Coronary artery (tissue), 2 donors: ENCODE data around the gene UHRF2.
"Not testable (repeated sequence)": the region's sequence is repeated elsewhere in the genome, so short reads cannot be mapped to it uniquely, and the experiment has no call there.

ENCODE experiments used
- DNase-seq: peaks from one replicate; pipeline ENCODE4 v3.0.0-alpha.2; 2017; ENCODE audit warnings: low spot score
- H3K27ac ChIP-seq, 2 donors: fragments of 200-600 bp; sonication (generic); one replicate each; pipeline ENCODE4 v1.5.1; 2016 to 2019
- H3K4me3 ChIP-seq: fragments of 200-600 bp; sonication (generic); 2 replicates; pipeline ENCODE4 v1.5.1; 2016; ENCODE audit warnings: mild to moderate bottlenecking, moderate library complexity
- TF ChIP-seq, protein P1 (sequence below): fragments of 200-600 bp; sonication (generic); IDR thresholded peaks from one replicate; pipeline ENCODE4 v1.5.1; 2019; ENCODE audit warnings: antibody characterized with exemption

UHRF2 gene, protein sequence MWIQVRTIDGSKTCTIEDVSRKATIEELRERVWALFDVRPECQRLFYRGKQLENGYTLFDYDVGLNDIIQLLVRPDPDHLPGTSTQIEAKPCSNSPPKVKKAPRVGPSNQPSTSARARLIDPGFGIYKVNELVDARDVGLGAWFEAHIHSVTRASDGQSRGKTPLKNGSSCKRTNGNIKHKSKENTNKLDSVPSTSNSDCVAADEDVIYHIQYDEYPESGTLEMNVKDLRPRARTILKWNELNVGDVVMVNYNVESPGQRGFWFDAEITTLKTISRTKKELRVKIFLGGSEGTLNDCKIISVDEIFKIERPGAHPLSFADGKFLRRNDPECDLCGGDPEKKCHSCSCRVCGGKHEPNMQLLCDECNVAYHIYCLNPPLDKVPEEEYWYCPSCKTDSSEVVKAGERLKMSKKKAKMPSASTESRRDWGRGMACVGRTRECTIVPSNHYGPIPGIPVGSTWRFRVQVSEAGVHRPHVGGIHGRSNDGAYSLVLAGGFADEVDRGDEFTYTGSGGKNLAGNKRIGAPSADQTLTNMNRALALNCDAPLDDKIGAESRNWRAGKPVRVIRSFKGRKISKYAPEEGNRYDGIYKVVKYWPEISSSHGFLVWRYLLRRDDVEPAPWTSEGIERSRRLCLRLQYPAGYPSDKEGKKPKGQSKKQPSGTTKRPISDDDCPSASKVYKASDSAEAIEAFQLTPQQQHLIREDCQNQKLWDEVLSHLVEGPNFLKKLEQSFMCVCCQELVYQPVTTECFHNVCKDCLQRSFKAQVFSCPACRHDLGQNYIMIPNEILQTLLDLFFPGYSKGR

DNA sequence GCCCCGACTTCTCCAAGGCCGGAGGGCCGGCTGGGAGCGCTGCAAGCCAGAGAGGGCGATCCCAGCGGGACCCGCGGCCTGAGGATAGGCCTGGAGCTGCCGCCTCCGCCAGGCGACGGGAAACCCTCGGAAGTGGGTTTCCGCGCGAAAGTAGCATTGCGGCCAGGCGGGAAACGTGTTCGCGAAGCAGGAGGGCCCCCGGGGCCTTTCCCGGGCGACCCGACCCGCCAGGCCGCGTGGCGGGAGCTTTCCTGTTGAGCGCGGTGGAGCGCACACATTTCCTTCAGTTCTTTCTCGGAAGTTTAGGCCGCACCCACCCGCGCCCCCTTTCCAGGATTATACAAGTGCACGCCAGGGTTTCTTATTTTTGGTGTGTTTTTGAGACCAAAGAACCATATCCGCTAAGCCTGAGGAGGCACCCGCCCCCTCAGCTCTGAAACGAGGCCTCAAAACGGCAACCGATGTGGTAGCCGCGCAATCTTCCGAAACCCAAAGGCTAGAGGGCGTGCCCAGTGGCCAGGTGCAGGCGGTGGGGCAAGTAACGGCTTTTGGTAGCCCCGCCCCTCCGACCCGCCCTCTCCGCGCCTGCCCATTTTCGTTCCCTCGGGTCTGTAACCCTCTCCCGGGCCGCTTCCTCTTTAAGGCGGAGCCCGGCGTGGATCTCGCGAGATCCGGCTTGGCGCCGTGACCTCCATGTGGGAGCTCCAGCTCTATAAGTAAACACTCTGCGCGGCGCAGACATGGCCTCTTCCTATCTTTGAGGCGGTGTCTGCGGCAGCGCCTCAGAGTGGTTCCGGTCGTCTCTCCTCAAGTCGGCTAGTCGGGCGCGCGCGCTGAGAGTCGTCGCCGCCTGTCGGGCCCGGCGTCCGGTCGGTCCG is at the start of gene UHRF2:
Gene UHRF2 (plus strand): TSS at position 713 of the 878 bp plus-strand sequence. CDS start 292 bp downstream, outside the sequence.
- TF ChIP-seq, protein P1, sequence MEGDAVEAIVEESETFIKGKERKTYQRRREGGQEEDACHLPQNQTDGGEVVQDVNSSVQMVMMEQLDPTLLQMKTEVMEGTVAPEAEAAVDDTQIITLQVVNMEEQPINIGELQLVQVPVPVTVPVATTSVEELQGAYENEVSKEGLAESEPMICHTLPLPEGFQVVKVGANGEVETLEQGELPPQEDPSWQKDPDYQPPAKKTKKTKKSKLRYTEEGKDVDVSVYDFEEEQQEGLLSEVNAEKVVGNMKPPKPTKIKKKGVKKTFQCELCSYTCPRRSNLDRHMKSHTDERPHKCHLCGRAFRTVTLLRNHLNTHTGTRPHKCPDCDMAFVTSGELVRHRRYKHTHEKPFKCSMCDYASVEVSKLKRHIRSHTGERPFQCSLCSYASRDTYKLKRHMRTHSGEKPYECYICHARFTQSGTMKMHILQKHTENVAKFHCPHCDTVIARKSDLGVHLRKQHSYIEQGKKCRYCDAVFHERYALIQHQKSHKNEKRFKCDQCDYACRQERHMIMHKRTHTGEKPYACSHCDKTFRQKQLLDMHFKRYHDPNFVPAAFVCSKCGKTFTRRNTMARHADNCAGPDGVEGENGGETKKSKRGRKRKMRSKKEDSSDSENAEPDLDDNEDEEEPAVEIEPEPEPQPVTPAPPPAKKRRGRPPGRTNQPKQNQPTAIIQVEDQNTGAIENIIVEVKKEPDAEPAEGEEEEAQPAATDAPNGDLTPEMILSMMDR = no peak
- Histone ChIP-seq H3K4me3 (peak within 1 kb of the TSS; percentile 93), H3K27ac (peak within 1 kb of the TSS; percentile 68 to 80)
- DNase-seq = peak; percentile 97

DNA sequence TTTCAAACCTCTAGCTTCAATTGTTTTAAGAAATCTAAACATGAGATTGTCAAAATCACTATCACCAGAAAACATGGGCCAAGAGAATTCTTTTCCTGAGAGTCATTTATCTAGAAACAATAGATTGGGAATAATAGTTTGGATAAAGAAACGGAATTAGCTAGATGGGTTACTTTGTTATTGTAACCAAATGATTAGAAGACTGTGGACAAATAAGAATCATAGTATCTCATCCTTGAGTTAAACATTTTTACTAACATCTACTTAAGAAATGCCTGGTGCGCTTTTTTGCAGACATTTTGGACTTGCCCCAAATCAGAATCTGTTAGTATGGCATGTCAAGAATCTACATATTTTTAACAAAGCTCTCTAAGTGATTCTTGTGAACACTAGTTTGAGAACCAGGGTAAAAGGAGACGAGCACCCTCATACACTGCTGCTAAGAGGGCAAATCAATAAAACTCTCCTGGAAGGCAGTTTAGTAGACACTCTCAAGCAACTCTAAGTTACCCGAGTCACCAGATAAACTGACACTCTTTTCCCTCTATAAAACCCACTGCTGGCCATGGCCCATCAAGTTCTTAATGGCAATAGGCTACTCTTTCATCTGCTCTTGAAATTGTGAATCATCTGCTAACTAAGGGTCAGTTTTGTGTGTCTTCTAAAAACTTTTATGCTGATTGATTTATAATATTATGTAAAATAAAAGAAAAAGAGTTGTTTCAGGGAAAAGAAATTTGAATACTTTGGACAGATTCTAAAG is 45.7 kb upstream of the UHRF2 start:
- TF ChIP-seq, protein P1 = no peak
- Histone ChIP-seq H3K27ac (no peak overlapping the region), H3K4me3 (no peak overlapping the region)
- DNase-seq = no peak

DNA sequence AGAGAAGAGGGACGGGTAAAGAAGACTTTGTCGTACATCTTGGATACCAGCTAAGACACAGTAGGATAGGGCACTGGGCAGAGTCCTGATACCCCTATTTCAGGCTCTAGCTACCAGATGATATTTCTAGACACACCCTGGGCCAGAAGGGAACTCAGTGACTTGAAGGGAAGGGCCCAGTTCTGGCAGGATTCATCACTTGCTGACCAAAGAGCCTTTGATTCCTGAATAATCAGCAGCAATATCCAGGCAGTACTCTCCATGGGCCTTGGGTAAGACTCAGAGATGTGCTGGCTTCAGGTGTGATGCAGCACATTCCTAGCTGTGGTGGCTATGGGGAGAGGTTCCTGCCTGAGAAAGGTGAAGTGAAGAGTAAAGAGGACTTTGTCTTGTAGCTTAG is 44.2 kb upstream of the UHRF2 start:
- Histone ChIP-seq H3K27ac (no peak overlapping the region), H3K4me3 (no peak overlapping the region)
- no peak for DNase-seq
- TF ChIP-seq, protein P1 = no peak

DNA sequence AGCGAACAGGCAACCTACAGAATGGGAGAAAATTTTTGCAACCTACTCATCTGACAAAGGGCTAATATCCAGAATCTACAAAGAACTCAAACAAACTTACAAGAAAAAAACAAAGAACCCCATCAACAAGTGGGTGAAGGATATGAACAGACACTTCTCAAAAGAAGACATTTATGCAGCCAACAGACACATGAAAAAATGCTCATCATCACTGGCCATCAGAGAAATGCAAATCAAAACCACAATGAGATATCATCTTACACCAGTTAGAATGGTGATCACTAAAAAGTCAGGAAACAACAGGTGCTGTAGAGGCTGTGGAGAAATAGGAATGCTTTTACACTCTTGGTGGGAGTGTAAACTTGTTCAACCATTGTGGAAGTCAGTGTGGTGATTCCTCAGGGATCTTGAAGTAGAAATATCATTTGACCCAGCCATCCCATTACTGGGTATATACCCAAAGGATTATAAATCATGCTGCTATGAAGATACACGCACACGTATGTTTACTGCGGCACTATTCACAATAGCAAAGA is 31.5 kb upstream of the UHRF2 start:
- not testable (repeated sequence) for H3K27ac ChIP-seq, DNase-seq, H3K4me3 ChIP-seq

DNA sequence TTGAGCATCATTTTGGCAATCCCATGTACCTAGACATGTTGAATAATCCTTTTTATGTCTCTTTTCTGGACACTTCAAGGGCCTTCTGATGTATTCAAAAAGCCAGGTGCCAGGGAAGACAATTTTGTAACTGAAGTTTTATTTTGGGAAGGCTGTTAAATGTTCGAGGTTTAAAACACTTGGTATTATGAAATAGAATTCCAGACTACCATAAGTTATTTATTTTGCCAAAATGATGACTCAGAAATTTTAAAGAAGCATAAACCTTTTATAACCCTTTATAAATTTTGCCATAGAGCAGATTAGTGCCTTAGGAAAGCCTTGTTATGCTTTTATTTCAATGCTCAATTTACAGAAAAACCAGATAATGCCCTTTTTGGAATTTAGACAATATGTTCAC is 30.3 kb upstream of the UHRF2 start:
- no peak overlapping the region for H3K4me3 ChIP-seq
- TF ChIP-seq, protein P1 = no peak
- no peak for DNase-seq
- H3K27ac ChIP-seq = no peak overlapping the region

DNA sequence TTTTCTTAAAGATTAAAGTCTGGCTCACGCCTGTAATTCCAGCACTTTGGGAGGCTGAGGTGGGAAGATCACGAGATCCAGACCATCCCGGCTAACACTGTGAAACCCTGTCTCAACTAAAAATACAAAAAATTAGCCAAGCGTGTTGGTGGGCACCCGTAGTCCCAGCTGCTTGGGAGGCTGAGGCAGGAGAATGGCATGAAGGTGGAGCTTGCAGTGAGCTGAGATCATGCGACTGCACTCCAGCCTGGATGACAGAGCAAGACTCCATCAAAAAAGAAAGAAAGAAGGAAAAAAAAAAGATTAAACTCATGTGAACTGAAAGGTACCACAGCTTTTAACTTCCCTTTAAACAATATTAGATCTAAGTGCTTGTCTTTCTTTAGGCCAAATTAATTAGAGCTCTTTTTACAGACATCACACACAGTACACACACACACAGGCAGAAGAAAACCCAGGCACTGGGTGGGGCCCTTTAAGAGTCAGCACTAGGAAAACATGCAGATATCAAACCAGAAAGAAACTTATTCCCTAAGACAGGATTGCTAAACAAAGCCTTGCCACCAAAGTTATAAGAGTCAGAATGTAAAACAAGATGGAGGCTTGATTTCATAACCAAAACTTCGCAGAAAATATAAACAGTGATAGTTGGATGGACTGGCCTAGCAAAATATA is 29.3 kb upstream of the UHRF2 start:
- TF ChIP-seq, protein P1 = no peak
- peak overlapping the region in 1 of 2 donors; percentile 42 for H3K27ac ChIP-seq
- H3K4me3 ChIP-seq = no peak overlapping the region
- no peak for DNase-seq
